A673 (cell line): ENCODE data around the gene CELF1. TPM values are rescaled to one million over a fixed set of nuclear protein-coding genes. Genes with fewer than 3 reads are reported as not detected.

Source experiments
- BruUV-seq: library from RNA; stranded (reverse); fragments of 400-500 nt; replicated peaks from 2 replicates; lab custom pipeline; 2021; lab: Mats Ljungman, UMichigan
- CTCF ChIA-PET: fragments of 300-600 bp; sonication (Branson Sonifier 250); formaldehyde crosslinking; loops from one replicate; lab custom pipeline; 2022; ENCODE audit warnings: antibody characterized with exemption; lab: Charles Lee
- POLR2A ChIA-PET: fragments of 300-600 bp; sonication (Branson Sonifier 250); formaldehyde crosslinking; loops from one replicate; lab custom pipeline; 2022; ENCODE audit warnings: antibody characterized with exemption; ENCODE audit not compliant: low non-redundant PET; lab: Charles Lee
- DNase-seq: peaks from one replicate; pipeline ENCODE4 v3.0.0-alpha.2; 2015; ENCODE audit warnings: low spot score
- H3K27ac ChIP-seq: fragments of 200-600 bp; sonication (generic); 2 replicates; pipeline ENCODE4 v1.5.1; 2016; ENCODE audit warnings: mixed run types, low read depth, mild to moderate bottlenecking, mixed read lengths, antibody characterized with exemption, low read length; ENCODE audit not compliant: poor library complexity, severe bottlenecking
- H3K27me3 ChIP-seq: fragments of 200-600 bp; sonication (generic); replicated peaks from 2 replicates; pipeline ENCODE4 v1.6.1; 2017; ENCODE audit warnings: mixed run types, low read depth, mild to moderate bottlenecking, mixed read lengths, antibody characterized with exemption, low read length; ENCODE audit not compliant: insufficient read depth, poor library complexity
- H3K36me3 ChIP-seq: fragments of 200-600 bp; sonication (generic); 2 replicates; pipeline ENCODE4 v1.6.1; 2016; ENCODE audit warnings: mixed run types, mild to moderate bottlenecking, mixed read lengths, antibody characterized with exemption, low read length; ENCODE audit not compliant: insufficient read depth, poor library complexity, severe bottlenecking
- H3K4me1 ChIP-seq: fragments of 200-600 bp; sonication (generic); 2 replicates; pipeline ENCODE4 v1.6.1; 2017; ENCODE audit warnings: mixed run types, mild to moderate bottlenecking, mixed read lengths, antibody characterized with exemption, low read length; ENCODE audit not compliant: insufficient read depth, poor library complexity, severe bottlenecking
- H3K4me3 ChIP-seq: fragments of 200-600 bp; sonication (generic); 2 replicates; pipeline ENCODE4 v1.5.1; 2016; ENCODE audit warnings: low read depth, mixed run types, mild to moderate bottlenecking, mixed read lengths, low read length; ENCODE audit not compliant: poor library complexity, severe bottlenecking
- H3K9me3 ChIP-seq: fragments of 200-600 bp; sonication (generic); 2 replicates; pipeline ENCODE4 v1.6.1; 2016; ENCODE audit warnings: mixed run types, low read depth, mild to moderate bottlenecking, mixed read lengths, antibody characterized with exemption, low read length; ENCODE audit not compliant: poor library complexity, severe bottlenecking
- EZH2 ChIP-seq: fragments of 200-600 bp; sonication (generic); IDR thresholded peaks from 2 replicates; pipeline ENCODE4 v1.6.1; 2017; ENCODE audit warnings: borderline replicate concordance, low read depth, mild to moderate bottlenecking, mixed read lengths, antibody characterized with exemption, low read length; ENCODE audit not compliant: poor library complexity, severe bottlenecking
- intact Hi-C: fragments of 100-400 bp; cut with micrococcal nuclease; formaldehyde crosslinking; loops from one replicate; pipeline ENCODE4 v1.10.0; 2022; ENCODE audit not compliant: unreplicated experiment
- total RNA-seq: library from RNA; stranded (reverse); gene quantifications from 2 replicates; pipeline ENCODE4 v1.2.3, GENCODE V29; 2021
- TF ChIP-seq, protein P1 (sequence below): fragments of 300-800, 200-600 bp; sonication (generic); conservative IDR thresholded peaks from 2 replicates; pipeline ENCODE4 v1.5.1; 2017; ENCODE audit warnings: low read depth, mild to moderate bottlenecking, antibody characterized with exemption, low read length, moderate library complexity, mixed read lengths

The CELF1 gene
- total RNA-seq, 1 experiment from 2014 or later: 257 TPM

DNA sequence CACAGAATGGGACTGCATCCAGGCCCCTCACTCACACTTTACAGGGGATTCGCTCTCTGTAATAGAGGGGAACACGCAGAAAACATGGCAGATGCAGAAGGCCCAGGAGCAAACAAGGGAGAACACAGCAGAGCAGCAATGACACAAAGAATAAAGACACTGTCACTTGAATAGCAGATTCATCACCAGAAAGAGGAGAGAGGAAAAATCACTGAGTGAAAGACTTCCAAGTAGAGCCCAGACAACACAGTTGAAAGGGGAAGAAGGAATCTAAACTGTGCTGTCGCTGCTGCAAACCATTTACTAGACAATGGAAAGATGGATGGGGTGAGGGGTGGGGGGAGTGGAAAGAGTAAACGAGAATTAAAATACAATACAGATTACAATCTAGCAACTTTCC is 75.2 kb downstream of the CELF1 start:
- POLR2A ChIA-PET: interaction anchor here (0.6 kb wide), 1 partner anchor 14 kb away, joined by 4 read pairs; no protein-coding TSS in a partner anchor
- H3K27ac ChIP-seq: no peak overlapping the region
- DNase-seq: no peak
- no peaks in the 10 kb centered on the region for H3K4me1 ChIP-seq
- H3K9me3 ChIP-seq: no peaks in the 10 kb centered on the region
- no peak overlapping the region for H3K4me3 ChIP-seq
- peaks cover 100% of the 10 kb centered on the region for H3K36me3 ChIP-seq
- CTCF ChIA-PET: no interaction called here
- no peak for TF ChIP-seq EZH2
- TF ChIP-seq, protein P1, sequence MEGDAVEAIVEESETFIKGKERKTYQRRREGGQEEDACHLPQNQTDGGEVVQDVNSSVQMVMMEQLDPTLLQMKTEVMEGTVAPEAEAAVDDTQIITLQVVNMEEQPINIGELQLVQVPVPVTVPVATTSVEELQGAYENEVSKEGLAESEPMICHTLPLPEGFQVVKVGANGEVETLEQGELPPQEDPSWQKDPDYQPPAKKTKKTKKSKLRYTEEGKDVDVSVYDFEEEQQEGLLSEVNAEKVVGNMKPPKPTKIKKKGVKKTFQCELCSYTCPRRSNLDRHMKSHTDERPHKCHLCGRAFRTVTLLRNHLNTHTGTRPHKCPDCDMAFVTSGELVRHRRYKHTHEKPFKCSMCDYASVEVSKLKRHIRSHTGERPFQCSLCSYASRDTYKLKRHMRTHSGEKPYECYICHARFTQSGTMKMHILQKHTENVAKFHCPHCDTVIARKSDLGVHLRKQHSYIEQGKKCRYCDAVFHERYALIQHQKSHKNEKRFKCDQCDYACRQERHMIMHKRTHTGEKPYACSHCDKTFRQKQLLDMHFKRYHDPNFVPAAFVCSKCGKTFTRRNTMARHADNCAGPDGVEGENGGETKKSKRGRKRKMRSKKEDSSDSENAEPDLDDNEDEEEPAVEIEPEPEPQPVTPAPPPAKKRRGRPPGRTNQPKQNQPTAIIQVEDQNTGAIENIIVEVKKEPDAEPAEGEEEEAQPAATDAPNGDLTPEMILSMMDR: no peak
- no TSS peak for BruUV-seq
- intact Hi-C loops: no loop called here
- no peaks in the 10 kb centered on the region for H3K27me3 ChIP-seq

DNA sequence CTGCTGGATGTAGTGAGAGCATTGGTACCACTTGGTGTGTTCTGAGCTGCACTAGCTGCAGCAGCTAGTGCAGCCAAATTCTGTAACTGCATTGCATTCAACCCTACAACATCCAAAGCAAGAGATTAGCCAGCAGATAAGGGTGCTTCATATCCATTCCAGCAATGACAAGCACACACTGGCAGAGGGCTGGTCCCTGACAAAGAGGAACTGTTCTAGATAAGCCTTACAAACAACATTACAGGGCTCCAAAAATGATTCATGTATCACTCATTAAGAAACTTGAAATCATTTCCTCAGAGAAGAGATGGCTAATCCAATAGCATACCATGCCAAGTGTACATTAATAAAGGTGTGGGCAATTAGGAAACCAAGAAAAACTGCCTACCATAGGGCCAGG is 75.6 kb downstream of the CELF1 start:
- H3K36me3 ChIP-seq: peaks cover 100% of the 10 kb centered on the region

DNA sequence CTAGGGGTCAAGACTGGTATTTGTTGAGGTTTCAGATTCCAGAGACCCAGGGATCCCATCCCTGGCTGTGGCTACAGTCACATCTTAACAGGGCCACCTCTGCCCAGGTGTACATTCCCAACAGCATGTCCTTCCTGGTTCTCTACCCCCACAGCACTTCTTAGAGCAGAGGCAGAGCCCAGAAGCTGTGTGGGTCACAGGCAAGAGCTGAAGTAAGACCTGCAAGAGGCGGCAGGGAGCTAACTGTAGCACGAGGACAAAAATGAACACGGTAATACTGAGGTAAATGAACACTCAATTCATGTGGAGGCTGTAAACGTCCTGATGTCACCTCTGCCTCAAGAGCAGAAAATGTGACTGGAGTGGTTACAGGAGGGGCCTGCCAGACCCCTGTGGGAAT is 82.3 kb downstream of the CELF1 start:
- no TSS peak for BruUV-seq
- CTCF ChIA-PET: no interaction called here

More for the DNA sequence above, 75.6 kb downstream of the CELF1 start:
- intact Hi-C loops: no loop called here
- no peak overlapping the region for H3K4me3 ChIP-seq
- DNase-seq: no peak
- BruUV-seq: no TSS peak
- POLR2A ChIA-PET: no interaction called here
- H3K9me3 ChIP-seq: no peaks in the 10 kb centered on the region
- no peaks in the 10 kb centered on the region for H3K4me1 ChIP-seq
- CTCF ChIA-PET: no interaction called here
- TF ChIP-seq EZH2: no peak
- TF ChIP-seq, protein P1: no peak
- no peaks in the 10 kb centered on the region for H3K27me3 ChIP-seq
- no peak overlapping the region for H3K27ac ChIP-seq

More for the DNA sequence above, 82.3 kb downstream of the CELF1 start:
- no peaks in the 10 kb centered on the region for H3K9me3 ChIP-seq
- no peak for DNase-seq
- peaks cover 88% of the 10 kb centered on the region for H3K36me3 ChIP-seq
- H3K4me1 ChIP-seq: peaks cover 30% of the 10 kb centered on the region
- no peak overlapping the region for H3K27ac ChIP-seq
- H3K4me3 ChIP-seq: no peak overlapping the region
- no peaks in the 10 kb centered on the region for H3K27me3 ChIP-seq
- intact Hi-C loops: no loop called here
- POLR2A ChIA-PET: no interaction called here
- TF ChIP-seq EZH2: no peak
- TF ChIP-seq, protein P1: no peak
